Iris pigment epithelial cell (primary cell): ENCODE data around the gene B4GAT1.
"Not testable (repeated sequence)": the region's sequence is repeated elsewhere in the genome, so short reads cannot be mapped to it uniquely, and the experiment has no call there.

ENCODE experiments used
- DNase-seq: peaks from one replicate; pipeline ENCODE4 v3.0.0-alpha.2; 2011; ENCODE audit warnings: low read depth

Gene B4GAT1

DNA sequence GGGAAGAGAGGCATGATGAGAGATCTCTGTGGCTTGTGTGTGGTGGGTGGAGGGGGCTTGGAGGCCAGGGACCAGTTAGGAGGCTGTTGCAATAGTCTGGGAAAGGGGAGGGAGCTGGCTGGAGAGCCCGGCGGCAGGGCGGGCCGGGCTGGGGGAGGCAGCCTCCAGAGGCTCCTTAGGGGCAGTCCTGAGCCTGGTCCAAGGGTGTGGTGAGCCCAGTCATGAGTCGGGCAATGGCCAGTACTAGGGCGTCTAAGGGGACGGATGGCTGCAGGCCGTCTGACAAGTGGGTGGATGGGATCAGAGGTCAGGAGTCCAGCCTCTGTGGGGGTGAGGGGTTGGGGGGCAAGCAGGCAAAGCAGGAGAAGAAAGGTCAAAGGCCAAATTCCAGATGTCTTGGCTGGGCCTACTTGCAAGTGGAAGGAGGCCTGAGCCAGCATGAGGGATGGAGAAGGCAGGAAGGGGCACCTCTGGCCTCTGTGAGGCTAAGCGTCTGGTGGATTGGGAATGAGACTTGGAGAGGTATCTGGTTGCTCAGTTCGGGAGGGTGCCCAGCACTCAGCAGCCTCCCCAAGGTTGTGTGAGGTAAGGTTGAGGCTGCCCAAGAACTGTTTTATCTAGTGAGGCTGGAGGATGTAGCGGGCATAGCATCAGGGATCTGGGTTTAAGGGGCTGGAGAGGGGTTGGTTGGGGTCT lies 24.5 kb downstream of the B4GAT1 start:
- no peak for DNase-seq

DNA sequence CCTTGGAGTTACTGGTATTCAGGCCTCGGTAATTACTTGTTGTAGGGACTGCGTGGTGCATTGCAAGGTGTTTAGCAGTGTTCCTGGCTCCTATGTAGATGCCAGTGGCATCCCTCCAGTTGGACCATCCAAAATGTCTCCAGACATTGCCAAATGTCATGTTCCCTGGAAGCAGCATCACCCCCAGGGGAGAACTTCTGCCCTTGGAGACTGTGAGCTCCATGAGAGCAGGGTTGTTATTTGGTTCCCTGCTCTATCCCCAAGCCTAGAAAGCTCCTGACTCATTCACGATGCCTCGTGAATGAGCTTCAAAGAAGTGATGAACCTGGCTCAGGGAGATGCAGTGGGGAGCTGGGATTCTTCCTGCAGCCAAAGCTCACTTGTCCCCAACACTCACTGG lies 25.8 kb downstream of the B4GAT1 start:
- DNase-seq = no peak

DNA sequence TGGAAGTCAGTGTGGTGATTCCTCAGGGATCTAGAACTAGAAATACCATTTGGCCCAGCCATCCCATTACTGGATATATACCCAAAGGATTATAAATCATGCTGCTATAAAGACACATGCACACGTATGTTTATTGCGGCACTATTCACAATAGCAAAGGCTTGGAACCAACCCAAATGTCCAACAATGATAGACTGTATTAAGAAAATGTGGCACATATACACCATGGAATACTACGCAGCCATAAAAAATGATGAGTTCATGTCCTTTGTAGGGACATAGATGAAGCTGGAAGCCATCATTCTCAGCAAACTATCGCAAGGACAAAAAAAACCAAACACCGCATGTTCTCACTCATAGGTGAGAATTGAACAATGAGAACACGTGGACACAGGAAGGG lies 26.7 kb downstream of the B4GAT1 start:
- DNase-seq = not testable (repeated sequence)

DNA sequence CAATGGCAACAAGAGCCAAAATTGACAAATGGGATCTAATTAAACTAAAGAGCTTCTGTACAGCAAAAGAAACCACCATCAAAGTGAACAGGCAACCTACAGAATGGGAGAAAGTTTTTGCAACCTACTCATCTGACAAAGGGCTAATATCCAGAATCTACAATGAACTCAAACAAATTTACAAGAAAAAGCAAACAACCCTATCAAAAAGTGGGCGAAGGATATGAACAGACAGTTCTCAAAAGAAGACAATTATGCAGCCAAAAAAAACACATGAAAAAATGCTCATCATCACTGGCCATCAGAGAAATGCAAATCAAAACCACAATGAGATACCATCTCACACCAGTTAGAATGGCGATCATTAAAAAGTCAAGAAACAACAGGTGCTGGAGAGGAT lies 27.1 kb downstream of the B4GAT1 start:
- not testable (repeated sequence) for DNase-seq

DNA sequence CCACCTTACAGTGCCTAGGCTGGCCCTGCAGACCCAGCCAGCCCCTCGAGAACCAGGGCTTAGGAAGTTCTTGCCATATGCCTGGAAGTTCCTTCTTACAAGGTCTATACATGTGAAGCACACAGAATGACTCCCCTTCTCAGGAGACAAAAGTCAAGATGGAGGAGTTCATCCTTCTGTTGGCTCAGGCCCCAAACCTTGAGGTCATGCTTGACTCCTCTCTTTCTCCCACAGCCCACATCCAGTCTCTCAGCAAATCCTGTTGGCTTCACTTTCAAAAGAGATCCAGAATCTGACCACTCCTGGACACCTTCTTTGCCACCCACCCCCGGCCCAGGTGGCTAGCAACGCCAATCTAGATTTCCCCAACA lies 28.8 kb downstream of the B4GAT1 start:
- DNase-seq = peak; percentile 63

DNA sequence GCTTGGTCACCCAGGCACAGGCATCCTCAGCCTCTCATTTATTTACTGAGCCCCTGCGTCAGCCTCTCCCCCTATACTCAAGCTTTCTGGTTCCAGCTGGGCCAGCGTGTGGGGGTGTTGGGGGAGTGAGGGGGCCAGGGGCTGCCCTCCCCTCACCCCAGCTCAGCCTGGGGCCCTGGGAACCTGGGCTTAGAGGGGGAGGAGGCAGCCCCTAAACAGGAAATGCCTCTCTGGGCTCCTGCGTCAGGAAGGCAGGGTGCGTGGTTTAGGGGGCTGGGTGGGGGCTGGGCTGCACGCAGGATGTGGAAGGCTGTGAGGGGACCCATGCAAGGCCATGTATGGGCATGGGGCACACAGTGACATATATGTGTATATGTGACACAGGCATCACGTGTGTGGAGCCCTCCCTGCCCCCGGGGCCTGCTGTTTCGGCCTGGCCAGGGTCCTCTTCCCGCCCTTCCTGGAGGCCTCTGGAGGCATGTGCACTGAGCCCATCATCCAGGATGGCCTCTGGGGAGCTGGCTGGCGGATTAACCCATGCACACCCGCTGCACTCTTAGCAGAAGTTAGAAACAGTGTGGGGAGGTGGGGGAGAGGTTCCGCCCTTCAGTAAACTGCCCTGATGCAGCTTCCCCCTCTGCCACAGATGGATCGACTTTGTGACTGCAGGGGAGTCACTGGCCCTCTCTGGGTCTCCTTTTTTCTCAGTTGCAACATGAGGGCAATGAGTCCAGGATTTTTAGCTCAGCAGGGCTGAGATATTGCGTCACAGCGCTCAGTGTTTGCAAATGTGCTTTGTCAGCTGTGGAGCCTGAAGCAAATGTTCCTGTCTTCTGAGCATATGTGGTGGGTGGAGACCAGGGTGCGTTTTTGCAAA lies 29.5 kb downstream of the B4GAT1 start:
- peak; percentile 94 for DNase-seq

DNA sequence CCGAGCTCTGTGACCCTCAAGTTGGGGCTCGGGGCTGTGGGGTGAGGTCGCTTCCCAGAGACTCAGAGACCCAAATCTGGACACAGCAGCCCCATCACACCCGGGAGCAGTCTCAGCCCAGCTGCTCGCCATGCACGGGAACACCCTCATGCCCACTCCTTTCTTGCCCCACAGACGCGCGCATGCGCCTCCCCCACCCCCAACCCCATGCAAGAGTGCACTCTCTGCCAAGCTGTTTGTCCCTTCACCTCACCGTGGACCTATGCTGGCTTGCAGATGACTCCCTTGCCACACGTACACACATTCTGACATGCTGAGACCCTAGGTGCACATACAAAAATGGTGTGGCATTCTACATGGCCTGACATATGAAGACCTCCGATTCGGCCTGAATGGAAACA lies 30.1 kb downstream of the B4GAT1 start:
- peak; percentile 66 for DNase-seq

DNA sequence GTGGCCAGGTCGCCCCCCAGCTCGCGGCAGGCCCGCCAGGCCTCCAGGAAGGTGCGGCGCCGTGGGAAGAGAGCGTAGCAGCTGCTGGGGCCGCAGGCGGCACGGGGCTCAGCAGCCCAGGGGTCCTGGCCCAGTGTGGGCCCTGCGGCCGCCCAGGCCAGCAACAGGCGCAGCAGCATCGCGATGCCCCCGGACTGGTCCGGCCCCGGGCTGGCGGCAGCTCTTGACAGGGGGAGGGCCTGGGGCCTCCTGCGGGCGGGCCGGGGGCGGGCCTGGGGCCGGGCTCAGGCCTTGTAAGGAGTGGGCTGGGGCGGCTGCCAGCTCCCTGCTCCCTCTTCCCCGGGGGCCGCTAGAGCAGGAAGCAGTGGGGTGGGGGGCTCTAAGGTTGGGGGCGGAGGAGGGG lies 30.6 kb downstream of the B4GAT1 start, which contains the start of gene CD248:
Gene CD248 (minus strand): TSS at position 196 of the 403 bp plus-strand sequence. CDS start 17 bp downstream, at position 179.
- peak; percentile 78 for DNase-seq

DNA sequence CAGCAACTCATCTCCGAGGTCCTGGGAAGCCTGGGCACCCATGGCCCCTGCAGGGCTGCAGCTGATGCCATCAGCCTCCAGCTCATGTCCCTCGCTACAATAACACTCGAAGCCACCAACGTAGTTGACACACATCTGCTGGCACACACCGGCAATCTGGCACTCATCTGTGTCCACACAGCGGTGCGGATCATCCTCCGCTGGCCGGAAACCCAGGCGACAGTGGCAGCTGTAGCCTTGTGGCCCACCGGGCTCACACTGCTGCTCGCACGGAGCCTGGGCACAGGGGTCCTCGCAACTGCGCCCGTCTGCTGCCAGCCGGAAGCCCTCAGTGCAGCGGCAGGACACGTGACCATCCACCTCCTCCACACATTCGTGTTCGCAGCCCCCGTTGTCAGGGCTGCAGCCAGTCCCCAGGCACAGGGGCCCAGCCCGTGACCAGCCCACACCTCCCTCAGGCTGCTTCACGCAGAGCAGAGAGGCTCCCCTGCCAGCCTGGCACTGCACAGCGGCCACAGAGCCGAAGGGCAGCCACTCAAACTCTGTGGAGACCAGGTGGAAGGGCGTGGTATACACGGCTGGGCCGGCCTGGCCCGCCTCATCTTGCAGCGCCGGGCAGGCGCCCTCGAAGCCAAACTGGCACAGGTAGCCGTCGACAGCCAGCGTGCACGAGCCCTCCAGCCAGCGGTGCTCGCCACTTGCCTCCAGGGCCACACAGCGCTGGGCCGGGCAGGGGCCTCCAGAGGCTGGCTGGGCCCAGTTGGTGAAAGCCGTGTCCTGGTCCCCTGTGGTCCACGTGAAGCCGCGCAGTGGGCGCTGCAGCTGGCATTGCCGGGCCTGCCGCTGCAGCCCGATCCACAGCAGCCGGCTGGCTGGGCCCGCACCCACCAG lies 31.3 kb downstream of the B4GAT1 start:
- DNase-seq = no peak

DNA sequence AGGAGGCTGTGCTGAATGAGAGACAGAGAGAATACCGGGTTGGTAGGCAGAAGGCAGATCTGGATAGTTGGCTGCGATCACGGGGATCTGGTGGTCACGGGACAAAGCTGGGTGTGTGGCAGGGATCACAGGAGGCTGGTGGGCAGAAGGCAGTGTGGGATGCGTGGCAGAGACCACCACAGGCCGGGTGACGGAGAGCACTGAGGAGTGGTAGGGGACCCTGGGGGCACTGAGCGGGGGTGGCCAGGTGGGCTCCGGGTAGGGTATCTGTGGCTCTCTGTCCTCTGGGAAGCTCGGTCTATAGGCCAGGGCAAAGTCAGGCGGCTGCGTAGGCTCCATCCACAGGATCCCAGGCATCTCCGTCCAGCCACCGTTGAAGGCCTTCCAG lies 31.9 kb downstream of the B4GAT1 start:
- no peak for DNase-seq

DNA sequence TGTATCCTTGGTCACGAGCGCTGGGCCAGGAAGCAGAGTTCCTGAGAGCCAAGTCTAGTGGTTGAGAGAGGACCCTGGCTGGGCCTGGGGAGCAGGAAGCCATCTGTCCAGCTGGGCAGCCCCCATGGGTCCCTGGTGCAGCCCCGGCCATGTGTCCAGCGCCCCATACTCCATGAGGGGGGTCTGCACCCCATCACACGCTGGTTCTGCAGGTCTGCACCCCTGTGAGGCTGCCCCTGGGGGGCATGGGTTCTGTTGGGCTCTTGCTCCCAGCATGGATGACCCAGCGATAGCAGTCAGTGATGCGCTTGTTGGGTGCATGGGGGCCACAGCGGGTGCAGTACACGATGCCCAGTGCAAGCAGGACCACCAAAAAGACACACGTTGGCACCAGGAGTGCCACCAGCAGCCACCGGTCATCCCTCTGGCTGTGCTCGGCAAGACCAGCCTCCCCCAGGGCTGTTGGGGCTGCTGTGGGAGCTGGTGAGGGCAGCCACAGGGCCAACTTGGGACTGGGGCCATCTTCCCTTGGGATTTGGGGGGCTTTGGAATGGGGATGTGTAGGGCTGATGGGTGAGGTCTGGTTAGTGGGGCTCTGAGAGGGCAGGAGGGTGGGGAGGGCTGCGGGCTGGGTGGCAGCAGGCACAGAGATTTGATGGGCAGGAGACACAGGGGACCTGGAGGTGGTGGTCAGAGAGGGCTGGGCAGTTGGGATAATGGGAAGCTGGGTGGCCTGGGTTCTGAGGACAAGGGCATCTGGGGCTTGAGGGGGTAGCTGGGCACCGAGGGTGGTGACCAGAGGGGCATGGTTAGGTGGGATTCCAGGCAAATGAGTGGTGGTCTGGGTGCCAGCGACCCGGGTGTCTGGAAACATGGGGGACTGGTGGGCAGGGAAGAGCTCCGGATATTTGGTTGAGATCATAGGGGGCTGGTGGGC lies 32.6 kb downstream of the B4GAT1 start:
- no peak for DNase-seq

DNA sequence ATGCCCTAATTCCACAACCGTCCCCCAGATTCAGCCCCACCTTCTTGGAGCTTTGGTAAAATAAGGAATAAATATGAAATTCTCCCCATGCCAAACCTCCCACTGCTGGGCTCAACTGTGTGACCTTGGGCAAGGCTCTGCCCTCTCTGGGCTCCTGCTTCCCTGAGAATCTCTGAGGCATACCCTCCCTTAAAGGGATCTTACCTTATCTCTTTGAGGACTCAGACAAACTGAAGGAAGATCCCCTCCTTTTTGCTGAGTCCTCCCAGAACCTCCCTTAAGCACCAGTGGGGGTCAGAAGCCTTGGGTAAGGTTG lies 33.3 kb downstream of the B4GAT1 start:
- DNase-seq = no peak

DNA sequence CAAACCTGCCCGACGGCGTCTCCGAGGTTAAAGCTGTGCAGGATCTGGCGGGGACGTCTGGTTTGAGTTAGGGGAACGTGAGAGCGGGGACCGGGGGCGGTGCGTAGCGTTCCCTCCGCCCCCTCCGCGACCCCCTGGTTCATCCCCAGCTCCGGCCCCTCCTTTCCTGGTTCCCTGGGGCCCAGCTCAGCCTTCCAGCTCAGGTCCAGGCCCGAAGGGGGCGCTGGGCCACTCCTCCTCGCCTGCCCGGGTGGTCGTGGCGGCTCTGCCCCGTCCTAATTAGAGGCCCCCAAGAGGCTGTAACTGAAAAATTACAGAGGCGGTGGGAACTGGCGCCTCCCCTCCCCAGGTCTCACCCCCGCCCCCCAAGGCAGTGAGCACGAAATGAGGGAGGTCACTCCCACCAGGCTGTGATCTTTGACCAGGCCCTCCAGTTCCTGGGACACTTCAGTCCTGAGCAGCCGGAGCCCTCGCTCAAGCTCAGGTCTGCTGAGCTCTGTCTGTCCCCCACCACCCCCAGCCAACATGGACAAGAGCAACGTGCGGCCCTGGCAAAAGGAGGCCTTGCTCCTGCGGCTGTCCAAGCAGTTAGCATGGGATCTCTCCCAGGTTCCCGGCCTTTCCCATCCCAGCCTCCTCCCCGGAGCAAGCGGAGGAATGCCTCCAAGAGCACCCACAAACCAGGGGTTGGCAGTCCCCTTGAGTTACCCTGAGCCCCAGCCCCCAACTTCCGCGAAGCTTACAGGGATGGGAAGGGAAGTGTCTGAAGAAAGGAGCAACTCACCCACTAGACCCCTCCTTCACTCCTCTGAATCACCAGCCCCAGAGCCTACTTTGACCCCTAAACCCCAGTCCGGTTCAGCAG lies 33.9 kb downstream of the B4GAT1 start:
- DNase-seq = peak; percentile 42

DNA sequence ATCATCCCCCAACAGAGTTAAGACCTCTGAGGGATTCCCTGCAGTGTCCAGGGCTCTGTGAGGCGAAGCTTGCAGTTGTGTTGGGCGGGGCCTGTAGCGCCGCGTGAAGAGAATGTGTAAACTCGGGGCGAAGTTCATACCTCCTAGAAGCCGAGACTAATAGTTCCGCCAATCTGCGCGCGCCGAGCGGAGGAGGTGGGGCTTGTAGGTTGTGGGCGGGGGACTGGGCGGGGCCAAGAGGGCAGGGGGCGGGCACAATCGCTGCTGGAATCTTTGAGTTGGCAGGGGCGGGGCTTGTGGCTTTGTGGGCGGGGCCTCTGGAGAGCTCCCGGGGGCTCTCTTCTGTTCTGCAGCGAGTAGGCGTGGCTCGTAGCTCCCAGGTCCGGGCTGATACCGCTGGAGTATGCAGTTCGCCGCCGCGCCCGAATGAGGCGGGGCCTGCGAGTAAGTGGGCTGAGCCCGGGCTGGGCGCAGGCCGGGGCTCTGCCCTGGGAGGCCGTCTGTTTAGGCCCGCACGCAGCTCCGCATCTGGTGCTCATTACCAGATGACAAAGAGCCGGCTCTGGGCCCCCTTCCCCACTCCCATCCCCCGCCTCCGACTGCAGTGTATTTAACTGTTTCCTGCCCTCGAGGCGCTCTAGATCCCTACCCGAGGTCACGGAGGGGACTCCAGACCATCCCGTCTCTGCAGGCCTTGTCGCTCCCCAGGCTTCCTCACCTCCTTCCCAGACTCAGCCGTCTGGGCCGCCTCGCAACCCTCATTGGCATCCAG lies 34.7 kb downstream of the B4GAT1 start:
- DNase-seq = peak; percentile 99

DNA sequence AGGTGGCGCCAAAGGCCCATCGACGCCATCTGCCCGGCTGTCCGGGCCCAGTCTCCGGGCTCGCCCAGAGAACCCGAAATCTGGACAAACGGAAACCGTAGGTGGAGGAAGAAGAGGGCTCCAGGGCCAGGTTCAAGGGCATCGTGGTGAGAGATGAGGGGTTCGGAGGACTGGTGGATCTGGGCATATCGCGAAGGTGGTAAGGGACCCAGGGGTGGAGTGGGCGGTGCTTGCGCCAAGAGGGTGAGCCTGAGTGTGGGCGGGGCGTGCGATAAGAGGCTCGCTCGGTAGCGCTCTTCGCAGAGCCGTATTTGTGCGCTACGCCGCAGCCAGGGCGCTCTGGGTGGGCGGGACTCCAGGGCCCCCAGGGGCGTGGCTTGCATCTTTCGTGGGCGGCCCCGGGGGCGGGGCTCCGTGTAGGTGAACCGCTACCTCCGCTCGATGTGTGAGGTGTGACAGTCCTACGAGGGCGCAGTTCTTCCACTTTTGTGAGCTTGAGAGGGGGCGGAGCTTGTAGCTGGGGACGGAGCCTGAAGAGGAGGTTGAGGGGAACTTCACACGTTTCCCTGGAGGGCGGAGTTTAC lies 35.4 kb downstream of the B4GAT1 start:
- peak; percentile 93 for DNase-seq

DNA sequence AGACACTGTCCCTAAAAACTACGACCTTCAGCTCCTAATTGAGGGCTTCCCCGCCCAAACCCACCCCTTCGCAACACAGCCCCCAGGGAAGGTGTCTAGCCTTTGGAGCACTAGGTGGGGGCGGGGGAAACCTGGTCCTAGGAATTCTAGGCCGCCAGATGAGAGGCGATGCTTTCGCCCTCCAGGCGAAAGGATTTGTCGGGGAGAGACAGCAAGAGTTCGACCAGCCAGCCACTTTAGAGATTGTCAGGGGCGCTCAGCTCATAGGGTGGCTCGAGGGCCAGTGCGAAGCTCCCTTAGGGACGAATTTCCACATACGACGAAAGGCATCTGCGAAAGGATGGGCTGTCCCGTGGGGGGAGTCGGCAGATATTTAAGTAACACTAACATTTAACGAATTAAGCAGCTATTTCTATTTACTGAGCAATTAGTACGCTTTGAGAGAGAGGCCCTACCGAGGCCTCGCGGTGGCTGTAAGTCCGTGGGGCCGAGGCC lies 35.9 kb downstream of the B4GAT1 start:
- DNase-seq = no peak

DNA sequence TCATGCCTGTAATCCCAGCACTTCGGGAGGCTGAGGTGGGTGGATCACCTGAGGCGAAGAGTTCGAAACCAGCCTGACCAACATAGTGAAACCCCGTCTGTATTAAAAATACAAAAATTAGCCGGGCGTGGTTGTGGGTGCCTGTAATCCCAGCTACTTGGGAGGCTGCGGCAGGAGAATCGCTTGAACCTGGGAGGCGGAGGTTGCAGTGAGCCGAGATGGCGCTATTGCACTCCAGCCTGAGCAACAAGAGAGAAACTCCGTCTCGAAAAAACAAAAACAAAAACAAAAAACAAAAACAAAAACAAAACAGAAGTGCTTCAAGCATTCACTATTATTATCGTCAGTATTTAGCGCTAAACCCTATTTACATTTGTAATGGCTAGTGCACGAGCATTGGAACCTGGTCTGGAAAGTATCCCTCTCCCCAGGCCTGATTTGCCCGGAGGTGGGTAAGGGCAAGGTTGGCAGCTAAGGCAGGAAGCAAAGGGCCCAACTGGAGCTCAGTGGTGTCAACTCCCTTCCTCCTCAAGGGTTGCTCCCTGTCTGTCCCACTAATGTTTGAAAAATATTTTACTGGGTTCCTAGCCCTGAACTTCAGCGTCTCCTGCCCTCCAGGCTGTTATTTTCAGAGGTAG lies 36.5 kb downstream of the B4GAT1 start:
- DNase-seq = not testable (repeated sequence)

DNA sequence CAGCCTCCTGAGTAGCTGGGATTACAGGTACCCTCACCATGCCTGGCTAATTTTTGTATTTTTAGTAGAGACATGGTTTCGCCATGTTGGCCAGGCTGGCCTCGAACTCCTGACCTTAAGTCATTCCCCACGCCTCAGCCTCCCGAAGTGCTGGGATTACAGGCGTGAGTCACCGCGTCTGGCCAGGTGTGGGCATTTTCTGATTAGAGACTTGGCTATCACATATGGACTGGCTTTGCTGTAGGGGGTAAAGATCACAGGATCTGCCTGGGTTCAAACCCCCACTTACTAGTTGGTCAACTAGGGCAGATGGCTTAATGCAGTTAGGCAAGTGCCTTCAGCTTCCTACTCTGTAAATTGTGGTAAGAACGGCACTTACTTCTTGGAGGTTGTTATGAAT lies 37.1 kb downstream of the B4GAT1 start:
- DNase-seq = no peak

DNA sequence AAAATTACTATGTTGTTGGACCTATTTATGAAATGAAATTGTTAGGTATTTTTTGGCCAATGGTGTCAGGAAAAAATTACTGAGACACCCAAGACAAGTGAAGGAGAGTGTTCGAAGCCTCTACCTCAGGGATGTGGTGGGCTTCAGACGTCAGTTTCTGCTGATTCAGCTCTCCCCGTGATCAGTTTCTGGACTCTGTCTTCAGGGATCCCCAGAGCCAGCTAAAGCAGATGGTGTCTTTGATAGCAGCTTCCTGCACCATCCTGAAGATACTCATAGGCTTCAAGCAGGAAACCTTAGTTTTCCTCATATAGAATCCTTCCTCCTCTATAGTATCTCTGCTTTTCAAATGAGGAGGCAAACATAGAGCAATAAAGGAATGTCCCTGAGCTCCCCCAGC lies 38.0 kb downstream of the B4GAT1 start:
- no peak for DNase-seq
